GM19240 (cell line): ENCODE results near the gene SRGAP3.
A peak's percentile ranks its signal among the peaks of the same experiment; 100 is the strongest.

Experiments used
- DNase-seq: peaks from one replicate; pipeline ENCODE4 v3.0.0; 2011; ENCODE audit warnings: low spot score; ENCODE audit not compliant: insufficient read length

SRGAP3 gene

DNA sequence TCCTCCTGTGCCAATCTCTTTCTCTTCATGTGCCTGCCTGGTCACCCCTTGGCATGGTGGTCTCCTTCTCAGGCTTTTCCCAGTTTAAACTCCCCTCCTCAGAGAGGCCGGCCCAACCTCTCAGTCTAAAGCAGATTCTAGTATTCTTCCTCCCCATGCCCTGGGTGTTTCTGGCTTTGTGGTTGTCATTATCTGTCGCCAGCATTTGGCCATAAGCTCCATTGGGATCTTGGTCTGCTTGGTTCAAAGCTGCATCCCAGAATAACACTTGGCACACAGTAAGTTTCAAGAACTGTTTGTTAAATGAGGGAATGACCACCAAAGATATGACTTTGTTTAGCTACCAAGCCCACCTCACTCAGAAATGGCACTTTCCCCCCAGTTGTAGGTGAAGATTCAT, 275.0 kb downstream of the SRGAP3 start:
- DNase-seq: no peak

DNA sequence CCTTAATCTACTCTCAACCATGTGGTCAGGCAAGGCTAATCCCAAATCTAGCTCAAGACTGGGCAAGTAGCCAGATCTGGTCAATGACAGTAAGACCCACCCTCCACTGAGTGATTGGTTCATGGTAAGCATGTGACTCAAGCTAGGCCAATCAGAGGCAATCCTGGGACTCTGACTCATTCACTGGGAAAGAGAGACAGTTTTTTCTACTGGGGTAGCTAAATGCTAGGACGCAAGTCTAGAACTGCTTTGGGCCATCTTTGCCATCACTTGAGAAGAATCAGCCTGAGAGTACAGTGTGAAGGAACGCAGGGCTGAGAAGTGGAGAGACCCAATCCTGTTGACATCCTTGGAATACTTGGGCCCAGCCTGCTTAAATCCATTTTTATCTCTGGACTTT, 276.8 kb downstream of the SRGAP3 start:
- DNase-seq: no peak

DNA sequence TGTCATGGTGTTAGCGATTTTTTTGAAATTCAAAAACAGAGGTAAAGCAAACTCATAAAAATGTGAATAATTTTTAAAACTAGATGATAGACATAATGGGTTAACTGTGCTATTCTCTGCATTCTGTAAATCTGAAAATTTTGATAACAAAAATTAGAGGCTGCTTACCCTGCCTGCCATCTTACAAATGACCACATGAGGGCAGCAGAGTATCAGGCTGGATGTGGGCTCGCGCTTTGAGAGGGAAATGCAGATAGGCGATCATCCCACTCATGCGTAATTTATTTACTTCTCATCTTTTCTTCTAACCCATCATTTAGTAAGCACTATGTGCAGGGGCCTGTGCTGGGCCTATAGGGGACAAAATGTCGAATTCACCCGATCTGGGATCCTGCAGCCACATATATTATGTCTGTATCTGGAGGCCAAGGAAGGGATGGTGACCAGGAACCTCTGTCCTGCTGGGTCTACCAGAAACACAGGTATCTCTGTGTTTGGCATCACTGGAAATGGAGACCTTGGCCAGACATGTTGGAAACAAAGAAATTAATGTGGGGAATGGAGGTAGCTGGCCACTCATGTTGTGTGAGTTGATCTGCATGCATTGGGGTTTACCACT, 278.4 kb downstream of the SRGAP3 start:
- DNase-seq: peak; percentile 51

DNA sequence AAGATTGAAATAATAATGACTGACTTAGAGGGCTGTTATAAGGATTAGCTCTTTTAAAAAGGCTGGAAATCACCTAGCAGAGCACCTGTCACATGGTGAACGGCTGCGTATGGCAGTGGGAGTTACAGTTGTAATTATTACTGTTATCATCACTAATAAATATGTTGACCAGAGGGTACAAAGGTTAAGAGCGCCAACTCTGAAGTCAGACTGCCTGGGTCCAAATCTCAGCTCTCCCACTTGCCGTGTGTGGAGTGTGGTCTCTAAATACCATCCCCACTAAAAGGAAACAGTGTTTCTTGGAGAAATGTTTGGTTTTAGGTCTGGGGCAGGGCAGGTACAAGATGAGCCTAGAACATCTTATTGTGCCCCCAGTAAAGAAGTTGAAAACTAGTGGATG, 280.2 kb downstream of the SRGAP3 start:
- no peak for DNase-seq

DNA sequence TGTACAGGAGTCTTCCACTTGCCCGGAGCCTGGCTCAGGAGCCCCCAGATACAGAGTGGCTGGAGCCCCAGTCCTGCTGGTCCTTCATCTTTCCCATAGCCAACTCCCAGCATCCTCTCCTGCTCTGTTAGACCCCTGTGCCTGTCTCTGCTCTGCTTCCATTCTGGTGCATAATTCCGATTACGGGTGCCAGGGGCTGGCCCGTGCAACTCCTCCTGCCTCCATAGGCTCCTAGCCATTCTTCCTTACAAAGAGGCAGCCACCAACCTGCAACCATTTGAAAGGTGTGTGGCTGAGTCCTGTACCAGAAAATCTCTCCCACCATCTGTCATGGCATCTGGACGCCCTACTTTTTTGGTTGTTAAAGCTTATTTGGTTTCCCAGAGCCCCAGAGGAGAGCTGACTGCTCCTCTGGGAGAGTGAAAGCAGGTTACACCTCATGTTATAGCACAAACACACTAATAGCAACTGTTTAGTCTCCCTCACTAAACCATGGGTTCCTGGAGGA, 281.0 kb downstream of the SRGAP3 start:
- no peak for DNase-seq

DNA sequence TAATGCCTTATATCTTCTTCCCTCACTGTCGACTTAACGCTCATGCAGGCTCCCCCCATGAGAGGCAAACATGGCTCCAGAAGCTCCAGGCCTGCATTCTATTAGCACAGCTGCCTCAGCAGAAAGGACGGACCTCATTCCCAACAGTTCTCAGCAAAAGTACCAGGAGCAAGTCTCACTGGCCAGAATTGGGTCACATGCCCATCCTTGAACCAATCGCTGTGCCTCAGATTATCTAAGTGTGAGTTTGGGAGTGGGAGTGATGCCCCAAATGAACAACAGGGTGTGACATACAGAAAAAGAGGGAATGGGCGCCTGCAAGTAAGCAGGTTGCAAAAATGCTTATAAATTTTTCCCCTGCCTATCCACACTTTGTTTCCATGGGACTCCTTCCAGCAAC, 281.9 kb downstream of the SRGAP3 start:
- DNase-seq: no peak

DNA sequence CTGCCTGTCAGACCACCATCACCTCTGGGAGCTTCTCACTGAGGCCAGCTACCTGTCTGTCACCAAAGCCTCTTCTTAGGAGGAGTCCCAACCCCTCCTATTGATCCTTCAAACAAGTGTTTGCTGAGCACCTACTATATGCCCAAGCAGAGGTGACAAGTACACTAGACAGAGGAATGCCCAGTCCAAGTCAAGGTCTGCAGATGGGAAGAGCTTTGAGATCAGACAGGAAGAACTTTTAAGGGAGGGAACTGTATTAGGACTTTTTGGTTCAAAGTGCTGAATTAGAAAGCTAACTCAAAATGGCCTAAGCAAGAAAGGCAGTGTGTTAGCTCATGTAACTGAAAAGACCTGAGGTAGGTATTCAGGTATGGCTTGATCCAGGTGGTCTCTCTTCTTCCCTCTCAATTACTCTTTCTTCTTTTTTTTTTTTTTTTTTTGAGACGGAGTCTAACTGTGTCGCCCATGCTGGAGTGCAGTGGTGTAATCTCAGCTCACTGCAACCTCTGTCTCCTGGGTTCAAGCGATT, 282.6 kb downstream of the SRGAP3 start:
- DNase-seq: no peak

DNA sequence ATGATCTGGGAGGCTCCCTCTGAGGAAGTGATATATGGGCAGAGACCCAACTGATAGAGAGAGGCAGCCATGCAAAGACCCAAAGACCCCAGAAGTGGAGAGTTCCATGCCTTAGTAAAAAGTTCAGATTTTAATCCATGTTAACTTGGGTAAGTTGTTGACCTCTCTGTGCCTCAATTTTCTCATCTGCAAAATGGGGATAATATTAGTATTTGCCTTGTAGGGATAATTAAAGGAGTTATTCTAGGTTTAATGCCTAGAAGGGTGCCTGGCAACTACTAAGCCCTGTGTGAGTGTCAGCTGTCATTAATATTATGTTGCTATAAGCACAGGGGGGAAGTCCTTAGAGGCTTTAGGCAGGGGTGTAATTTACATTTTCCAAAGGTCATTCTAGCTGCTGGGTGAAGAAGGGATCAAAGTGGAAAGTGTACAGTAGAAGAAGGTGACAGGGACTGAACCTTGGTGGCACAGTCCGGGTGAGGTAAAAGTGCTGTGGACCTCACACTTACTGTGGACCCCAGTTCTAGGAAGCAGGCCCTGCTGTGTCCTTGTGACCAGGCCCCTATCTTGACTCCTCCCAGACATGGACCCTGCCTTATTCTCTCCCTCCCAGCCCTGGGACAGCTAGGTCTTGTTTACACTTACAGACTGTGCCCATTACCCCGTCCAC, 283.2 kb downstream of the SRGAP3 start:
- DNase-seq: no peak

DNA sequence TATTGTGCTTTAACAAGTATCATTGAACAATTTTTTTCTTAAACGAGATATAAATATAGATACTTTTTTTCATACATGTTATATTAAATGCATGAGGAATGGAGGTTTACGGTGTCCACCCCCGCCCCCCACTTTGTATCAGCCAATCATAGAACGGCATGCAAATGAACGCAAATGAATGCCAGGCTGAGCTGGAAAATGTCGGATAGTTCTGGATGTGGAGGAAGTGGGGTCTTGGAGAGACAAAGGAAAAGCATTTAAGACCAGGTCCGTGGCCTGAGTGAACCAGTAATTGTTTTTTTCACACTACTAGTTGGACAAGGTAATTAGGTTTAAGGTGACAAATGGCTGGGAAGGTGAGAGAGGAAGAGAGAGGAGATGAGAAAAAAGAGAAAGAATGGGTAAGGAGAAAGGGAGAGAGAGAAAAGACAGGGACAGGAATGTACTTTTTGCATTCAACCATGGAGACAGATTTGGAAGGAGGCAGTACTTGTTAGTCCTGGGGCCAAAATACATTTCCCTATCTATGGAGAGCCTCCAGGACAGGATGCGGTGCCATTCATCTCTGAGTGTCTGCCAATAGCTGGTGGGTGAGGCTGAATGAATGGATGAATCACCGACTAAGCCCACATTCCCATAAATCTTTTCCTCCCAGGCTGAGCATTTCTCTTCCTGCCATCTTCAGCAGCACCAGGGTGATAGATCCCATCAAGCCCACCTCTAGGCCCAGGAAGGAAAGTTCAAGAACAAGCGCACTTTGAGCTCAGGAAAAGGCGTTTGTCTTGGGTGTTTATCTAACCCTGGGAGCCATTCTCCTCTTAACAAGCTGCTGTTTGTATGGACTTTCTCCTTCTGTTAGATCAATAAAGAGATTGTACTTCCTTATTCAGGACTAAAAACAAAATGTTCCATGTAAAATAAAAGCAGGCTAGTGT, 284.7 kb downstream of the SRGAP3 start:
- DNase-seq: no peak

DNA sequence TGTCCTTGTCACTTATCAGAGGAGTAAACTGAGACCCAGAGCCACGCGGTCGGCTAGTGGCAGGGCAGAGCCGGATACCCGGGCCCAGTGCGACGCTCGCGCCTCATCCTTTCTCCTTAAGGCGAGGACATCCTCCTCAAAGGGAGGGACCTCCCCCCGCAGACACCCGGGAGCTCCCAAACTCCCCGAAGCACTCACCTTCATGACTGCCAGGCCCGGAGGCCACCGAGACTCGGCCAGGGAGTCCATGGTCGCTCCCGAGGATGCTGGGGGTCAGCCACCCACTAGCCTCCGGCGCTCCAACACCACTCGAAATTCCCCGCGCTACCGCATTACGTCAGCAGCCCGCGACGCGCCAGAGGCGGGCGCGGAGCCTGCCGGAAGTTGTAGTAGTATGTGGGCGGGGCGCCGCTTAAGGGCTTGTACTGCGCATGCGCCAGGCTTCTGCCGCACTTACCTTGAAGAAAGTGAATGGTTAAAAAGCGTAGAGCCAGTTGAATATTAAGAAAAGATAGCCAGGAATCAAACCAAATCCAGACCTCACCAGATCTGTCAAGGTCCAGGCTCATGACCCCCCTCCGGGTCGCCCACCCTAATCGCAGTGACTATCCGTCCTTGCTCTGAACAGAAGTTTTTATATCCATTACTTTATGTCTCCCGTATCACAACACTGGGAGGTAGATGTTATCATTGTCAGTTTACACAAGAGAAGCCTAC, 286.2 kb downstream of the SRGAP3 start, which contains the start of gene RAD18:
RAD18 (minus strand) TSS at position 336 of the 717 bp plus-strand sequence; CDS start at position 249, 87 bp downstream.
- peak; percentile 75 for DNase-seq

DNA sequence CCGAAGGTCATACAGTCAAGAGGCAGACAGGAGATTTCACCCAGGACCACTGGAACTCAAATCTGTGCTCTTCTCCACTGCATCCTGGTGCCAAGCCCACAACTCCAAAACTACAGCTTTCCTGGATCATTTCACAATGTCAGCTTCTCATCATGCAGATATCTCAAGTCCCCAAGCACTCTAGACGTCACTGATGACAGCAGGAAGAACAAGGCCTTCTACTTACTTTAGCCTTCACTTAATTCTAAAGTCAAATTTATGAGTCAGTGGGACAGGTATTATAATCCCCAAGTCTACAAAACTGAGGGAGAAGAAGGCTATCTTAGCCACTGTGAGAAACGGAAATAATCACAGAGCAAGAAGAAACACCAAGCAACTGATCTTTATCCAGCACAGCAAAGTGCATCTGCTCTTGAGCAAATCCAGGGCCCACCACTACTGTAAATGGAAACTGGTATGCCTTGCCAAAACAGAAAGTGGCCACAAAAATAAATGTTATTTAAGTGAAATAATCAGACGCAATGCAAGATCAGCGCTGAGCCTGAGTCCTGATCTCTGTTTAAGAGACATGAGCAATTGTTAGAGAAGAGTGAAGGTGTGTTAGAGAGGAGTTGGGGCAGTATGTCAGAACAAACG, 287.1 kb downstream of the SRGAP3 start:
- DNase-seq: no peak

DNA sequence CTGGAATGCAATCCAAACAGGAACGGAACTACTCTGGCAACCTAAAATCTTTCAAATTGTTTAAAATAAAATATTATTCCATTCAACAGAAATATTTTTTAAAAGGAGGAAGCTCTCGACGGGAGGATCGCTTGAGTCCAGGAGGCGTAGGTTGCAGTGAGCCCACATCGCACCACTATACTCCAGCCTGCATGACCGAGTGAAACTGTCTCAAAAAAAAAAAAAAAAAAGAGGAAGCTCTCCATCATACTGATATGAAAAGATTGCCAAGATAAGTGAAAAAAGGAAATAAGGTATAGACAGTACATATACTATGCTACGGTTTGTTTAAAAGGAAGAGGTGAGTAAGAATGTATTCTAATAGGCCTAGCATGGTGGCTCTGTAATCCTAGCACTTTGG, 289.8 kb downstream of the SRGAP3 start:
- no peak for DNase-seq

DNA sequence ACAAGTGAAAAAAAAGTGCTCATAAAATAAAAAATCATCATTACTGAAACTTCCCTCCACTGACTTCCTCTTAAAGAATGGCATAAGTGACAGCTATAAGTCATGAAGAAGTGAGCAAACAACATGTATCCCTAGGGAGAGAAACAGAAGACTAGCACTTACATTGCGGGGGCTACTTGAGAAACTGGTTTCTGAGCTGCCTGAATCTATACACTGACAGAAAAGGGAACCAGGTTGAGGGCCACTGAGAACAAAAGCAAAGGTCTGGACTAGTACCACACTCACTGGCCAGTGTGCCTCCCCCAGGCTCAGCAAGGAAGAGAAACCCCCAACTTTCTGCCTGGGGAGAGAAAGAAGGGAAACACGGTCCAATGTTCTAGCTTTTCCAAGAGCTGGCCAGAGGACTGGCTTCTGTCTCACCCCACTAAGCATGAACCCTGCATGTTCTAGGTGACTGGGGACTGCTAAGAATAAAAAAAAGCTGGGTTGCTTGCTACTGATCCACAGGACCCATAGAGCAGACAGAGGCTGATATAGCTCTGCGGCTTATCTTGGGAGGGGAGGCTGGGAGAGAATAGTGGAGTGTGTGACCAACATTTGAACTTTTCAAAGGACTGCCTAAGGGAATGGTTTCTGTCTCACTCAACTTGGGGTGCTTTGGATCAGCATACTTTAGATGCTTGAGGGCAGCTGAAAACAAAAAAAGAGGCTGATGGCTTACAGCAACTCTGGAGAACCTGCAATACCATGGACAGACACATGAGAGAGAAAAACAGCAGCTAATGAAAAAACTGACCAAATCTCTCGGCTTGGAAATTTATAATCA, 294.3 kb downstream of the SRGAP3 start:
- DNase-seq: peak; percentile 3

DNA sequence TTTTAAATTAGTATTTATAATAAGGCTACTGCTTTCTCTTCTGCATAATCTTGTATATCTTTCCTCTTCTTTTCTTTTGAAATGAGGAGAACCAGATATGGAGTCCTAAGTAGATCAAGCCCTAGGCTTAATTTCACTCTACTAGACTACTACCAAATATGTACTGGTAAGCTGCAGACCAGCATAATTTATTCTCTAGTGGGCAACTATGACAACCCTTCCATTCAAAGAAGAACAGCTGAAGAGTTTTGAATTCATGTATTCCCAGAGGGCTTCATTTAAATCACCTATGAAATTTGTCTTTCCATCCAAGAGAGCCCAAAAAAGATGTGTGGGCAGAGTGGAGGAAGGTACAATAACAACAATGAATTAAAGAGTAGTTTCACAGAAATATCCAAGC, 296.1 kb downstream of the SRGAP3 start:
- no peak for DNase-seq

DNA sequence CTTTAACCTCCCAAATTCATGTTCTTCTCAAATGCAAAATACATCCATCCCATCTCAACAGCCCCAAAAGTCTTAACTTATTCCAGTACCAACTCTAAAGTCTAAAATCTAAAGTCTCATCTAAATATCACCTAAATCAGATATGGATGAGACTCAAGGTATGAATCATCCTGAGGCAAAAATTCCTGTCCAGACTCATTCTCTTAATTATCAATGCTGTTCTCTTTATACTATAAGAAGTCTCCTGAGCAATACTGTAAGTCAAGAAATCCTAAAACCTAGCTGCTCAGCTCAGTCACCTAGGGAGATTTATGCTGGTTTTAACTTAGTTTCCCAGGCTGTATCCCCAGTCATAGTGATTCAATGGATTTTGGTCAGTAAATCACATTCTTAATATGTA, 297.3 kb downstream of the SRGAP3 start:
- no peak for DNase-seq

DNA sequence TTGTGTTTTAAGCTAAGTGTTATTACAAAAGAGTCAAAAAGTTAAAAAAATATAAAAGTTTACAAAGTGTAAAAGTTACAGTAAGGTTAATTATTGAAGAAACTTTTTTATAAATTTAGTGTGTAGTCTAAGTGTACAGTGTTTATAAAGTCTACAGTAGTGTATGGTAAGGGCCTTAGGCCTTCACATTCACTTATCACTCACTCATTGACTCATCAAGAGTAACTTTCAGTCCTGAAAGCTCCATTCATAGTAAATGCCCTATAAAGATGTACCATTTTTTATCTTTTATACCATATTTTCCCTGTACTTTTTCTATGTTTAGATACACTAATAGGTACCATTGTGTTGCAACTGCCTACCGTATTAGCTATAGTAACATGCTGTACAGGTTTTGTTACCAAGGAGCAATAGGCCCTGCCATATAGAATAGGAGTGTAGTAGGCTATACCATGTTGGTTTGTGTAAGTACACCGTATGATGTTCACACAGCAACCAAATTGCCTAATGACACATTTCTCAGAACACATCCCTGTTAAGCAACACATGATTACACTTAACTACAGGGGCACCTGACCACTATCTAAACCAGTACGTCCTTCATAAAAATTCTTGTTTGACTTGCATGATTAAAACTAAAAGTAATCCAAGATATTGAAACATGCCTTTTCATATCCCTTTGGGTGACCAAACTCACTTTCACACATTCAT, 303.4 kb downstream of the SRGAP3 start:
- DNase-seq: no peak

DNA sequence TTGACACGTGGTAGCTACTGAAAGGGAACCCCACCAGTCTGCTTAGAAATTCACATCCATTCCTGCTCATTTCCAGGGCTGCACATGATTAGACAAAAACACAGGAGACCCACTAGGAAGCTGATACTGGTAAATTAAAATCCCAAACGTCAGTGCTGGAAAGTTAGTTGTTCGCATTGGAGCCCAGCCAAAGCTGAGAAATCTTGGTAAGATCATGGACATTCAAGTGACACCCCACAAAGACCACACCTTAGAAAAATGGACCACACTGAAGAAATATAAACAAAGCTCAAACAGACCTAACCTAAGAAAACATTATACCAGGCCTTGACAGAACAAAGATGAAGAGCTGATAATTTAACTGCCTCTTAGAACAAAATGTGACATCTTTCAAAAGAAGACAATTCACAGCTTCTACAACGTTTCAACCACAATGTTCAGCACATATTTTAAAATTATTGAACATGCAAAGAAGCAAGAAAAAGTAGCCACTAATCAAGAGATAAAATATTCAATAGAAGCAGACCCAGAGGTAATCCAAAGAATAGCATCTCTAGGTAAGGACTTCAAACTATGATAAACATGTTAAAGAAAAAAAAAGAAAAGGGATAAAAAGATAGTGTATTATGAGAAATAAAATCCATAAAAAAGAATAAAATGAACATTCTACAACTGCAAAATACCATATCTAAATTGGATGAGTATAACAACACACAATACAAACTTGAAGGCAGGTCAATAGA, 306.5 kb downstream of the SRGAP3 start:
- no peak for DNase-seq

DNA sequence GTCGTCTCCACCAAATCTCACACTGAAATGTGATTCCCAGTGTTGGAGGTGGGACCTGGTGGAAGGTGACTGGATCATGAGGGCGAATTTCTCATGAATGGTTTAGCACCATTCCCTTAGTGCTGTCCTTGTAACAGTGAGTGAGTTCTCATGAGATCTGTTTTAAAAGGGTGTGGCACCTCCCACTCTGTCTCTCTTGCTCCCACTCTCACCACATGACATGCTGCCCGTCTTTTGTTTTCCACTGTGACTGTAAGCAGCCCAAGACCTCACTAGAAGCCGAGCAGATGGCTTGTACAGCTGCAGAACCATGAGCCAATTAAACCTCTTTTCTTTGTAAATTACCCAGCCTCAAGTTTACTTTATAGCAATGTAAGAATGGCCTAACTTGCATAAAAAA, 307.3 kb downstream of the SRGAP3 start:
- no peak for DNase-seq
